ENCODE measurements around the gene TLN1.

- TF ChIP-seq EZH2 (IDR thresholded peaks at IDR 0.05; ENCODE audit: insufficient read depth, poor library complexity, severe bottlenecking) (no peak), EZH2phosphoT487 (IDR thresholded peaks at IDR 0.05; ENCODE audit: insufficient read depth, low read depth) (no peak)
Observed at GRCh38 chr9:35771943-35772342, 39.9 kb upstream of the TLN1 start.
